Fibroblast of lung (primary cell): Measurements from ENCODE around the gene TRAF7.
"Not testable (repeated sequence)": the region's sequence is repeated elsewhere in the genome, so short reads cannot be mapped to it uniquely, and the experiment has no call there.

Source experiments
- CTCF ChIP-seq, 2 donors: IDR thresholded peaks in 1 of 2; conservative IDR thresholded peaks in 1 of 2; 1 replicate in 1 of 2; 2 replicates in 1 of 2; pipeline ENCODE4 v1.5.1; 2011 to 2012; ENCODE audit warnings: low read length in 2 of 2, control low read depth in 1 of 2, inconsistent platforms in 1 of 2, low read depth in 1 of 2, mild to moderate bottlenecking in 1 of 2
- EZH2 ChIP-seq: IDR thresholded peaks from 2 replicates; pipeline ENCODE4 v1.5.1; 2012; ENCODE audit warnings: low read length, control low read depth, mild to moderate bottlenecking; ENCODE audit errors: missing control alignments

GRCh38 chr16:2133797-2134196 is 21.8 kb upstream of the TRAF7 start:
- TF ChIP-seq CTCF (conservative IDR thresholded peaks at IDR 0.05 in 1 of 2, IDR thresholded peaks at IDR 0.05 in 1 of 2; ENCODE audit: low read depth in 1 of 2, low read length in 2 of 2); EZH2: not testable (repeated sequence)
